ENCODE data around the gene ROGDI.

DNA sequence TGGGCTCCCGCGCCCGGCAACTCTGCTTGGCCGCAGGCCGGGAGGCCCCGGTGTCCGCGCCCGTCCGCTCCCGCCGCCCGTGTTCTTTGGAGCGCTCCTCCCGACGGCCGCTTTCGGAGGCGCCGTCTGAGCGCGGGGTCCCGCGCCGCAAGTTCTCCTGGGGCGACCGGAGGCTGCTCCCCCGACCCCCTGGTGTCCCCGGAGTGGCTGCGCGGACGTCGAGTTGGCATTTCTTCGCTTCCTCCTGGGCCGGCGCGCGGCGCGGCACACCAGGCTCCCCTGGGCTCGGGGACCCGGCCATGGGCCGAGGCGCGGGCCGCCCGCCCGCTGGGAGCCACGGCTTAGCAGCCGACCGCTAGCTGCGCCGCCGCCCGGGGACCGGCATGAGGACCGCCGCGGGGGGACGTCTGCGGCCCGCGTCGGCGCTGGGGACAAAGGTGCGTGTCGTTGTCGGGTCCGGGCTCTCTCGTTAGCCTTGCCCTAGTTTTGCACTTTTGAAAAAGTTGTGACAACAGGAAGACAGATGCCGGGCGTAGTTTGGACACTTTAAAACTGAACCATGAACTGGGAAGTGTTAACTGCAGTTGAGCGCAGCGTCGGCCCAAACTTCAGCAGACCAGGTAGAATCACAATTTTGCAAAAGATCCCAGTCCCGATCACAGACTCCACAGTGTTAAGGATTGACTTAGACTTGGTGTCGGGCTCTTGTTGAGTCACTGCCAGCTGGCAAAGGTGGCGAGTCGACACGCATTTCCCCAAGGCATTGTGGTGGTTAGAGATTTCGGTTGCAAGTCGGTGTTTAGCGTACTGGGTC lies 45.5 kb upstream of the ROGDI start:
- TF ChIP-seq, protein P1, sequence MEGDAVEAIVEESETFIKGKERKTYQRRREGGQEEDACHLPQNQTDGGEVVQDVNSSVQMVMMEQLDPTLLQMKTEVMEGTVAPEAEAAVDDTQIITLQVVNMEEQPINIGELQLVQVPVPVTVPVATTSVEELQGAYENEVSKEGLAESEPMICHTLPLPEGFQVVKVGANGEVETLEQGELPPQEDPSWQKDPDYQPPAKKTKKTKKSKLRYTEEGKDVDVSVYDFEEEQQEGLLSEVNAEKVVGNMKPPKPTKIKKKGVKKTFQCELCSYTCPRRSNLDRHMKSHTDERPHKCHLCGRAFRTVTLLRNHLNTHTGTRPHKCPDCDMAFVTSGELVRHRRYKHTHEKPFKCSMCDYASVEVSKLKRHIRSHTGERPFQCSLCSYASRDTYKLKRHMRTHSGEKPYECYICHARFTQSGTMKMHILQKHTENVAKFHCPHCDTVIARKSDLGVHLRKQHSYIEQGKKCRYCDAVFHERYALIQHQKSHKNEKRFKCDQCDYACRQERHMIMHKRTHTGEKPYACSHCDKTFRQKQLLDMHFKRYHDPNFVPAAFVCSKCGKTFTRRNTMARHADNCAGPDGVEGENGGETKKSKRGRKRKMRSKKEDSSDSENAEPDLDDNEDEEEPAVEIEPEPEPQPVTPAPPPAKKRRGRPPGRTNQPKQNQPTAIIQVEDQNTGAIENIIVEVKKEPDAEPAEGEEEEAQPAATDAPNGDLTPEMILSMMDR (IDR thresholded peaks at IDR 0.05; ENCODE audit: low read length) = no peak
- no peak for TF ChIP-seq EZH2 (optimal IDR thresholded peaks at IDR 0.05; ENCODE audit: low read depth, low read length)
- no peak for TF ChIP-seq EZH2phosphoT487 (IDR thresholded peaks at IDR 0.05; ENCODE audit: low read length)

All from MM.1S (cell line).